Testis (tissue), 2 donors: ENCODE measurements around the gene KCTD10.

Source experiments
- CTCF ChIP-seq, 3 experiments: fragments of 450-650 bp in 2 of 3; fragments of 200-600 bp in 1 of 3; sonication (generic) in 1 of 3; IDR thresholded peaks; one replicate each; pipeline ENCODE4 v1.5.1; 2016 to 2019; ENCODE audit warnings: antibody characterized with exemption in 3 of 3, mild to moderate bottlenecking in 2 of 3, moderate library complexity in 1 of 3
- POLR2A ChIP-seq: fragments of 450-650 bp; IDR thresholded peaks from one replicate; pipeline ENCODE4 v1.6.1; 2017; ENCODE audit warnings: antibody characterized with exemption, mild to moderate bottlenecking, moderate library complexity

DNA sequence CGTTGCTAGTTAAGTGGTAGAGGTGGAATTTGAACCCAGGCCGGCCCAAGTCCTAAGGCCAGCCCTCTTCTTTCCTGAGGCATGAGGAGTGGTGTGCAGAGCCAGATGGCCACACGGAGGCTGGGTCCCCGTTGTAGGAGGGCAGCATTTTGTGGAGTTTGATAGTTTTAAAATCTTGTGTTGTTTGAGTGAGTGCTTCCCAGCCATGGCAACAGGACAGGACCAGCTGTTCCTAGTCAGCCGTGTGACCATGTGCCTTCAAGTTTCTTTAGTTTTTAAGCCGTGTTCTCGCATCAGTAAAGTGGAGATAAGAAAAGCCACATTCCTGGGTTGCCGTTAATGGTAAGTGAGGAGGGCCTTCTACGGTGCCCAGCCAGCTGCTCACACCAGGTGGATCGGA is 44.7 kb upstream of the KCTD10 start:
- TF ChIP-seq CTCF (IDR thresholded peaks at IDR 0.05) (no peak), POLR2A (no peak)
